ENCODE results near the gene PPM1G.
"Not testable (repeated sequence)": the region's sequence is repeated elsewhere in the genome, so short reads cannot be mapped to it uniquely, and the experiment has no call there.

Gene PPM1G

DNA sequence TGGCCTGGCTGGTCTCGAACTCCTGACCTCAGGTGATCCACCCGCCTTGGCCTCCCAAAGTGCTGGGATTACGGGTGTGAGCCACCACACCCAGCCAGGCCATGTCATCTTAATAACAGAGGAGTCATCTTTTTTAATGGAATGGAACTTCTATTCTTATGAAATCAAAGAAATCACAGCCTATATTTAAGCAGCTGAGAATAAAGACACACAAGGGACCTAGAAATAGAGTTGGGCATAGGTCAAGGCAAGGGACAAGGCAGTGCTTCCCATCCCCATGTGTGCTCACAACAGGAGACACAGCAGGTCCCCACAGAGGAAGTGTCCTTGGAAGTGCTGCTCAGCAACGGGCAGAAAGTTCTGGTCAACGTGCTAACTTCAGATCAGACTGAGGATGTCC lies 35.8 kb downstream of the PPM1G start:
- DNase-seq, result no peak

DNA sequence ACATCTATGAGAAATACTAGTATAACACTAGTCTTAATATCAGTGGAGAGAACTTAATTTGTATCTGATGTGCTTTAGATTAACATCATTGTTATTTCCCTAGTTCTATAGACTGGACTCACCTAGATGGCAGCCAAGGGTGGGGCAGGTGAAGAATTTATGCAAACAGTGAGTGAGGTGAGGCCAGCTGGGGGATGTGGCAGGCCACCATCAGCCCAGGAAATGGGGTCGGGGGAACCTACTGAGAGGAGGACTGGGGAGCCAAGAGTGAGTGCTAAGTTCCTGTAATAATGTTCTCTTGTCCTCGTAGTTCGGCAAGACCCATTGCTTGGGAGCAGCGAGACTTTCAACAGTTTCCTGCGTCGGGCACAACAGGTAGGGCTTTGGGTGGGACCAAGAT lies 36.5 kb downstream of the PPM1G start:
- no peak for DNase-seq

DNA sequence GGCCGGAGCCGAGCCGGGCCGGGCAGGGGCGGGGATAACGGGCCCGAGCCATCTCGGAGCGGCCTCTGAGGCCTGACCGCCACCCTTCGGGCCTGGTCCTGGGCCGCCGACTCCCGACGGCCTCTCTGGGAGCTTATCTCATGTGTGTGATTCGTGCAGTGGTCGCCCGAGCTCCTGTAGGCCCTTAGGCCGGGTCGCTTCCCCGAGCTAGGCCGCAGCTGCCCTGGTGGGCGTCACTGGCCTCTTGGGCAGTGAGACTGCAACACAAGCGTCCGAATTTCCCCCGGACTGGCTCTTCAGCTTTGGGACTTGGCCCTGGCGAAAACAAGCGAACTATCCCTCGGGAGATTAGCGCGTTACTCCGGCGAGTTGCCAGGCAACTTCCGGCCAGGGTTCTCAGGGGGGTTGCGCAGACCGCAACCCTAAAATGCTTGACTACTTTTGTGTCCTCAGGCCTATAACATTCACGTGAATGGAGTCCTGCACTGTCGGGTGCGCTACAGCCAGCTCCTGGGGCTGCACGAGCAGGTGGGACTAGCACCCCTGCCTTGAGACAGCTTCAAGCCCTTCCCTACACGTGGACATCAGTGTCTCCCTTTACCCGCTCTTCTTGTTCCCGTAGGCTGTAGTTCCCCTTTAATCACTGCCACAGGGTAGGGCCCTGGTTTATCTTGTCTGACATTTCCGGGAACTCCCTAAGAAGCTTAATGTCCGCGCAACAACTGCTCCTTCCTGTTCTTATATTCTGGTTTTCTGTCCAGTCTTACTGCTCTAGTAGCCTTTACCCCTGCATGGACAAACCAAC lies 38.4 kb downstream of the PPM1G start:
- no peak for DNase-seq

DNA sequence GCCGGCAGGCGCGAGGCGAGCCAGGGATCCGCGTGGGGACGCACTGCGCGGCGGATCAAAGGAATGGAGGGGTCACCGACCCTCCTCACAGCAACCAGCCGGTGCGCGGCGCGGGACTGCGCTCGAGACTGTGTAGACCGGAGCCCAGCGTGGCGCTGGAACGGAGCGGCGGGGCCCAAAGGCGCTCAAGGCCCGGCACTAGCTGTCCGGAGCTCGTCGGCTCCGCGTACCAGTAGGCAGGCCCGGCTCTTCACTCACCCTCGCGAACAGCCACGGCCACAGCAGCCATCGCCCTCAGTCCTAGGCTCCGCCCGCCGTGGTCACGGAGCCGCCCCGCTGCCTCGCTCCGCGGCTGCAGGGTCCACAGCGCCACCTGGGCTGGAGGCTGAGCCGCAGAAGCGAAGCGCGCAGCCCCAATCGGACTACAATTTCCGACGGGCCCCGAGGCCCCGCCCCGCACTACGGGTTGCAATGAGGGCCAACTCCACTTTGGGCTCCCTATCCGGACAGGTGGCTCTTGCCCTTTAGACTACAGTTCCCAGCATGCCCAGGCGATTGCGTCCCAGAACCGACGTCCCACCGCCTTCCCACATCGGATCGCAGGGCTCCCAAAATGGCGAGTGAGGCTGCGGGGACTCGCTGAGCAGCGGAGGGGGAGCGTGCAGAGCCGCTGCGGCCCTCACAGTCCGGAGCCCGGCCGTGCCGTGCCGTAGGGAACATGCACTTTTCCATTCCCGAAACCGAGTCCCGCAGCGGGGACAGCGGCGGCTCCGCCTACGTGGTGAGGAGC lies 39.2 kb downstream of the PPM1G start, which contains the start of the genes EIF2B4 and SNX17:
Gene EIF2B4, minus strand, starts transcription at position 313 of the 790 bp plus-strand sequence. Its CDS starts 24 bp downstream, at position 289.
Gene SNX17, plus strand, starts transcription at position 591 of the 790 bp plus-strand sequence. Its CDS starts 128 bp downstream, at position 719.
- DNase-seq, result peak; percentile 95

DNA sequence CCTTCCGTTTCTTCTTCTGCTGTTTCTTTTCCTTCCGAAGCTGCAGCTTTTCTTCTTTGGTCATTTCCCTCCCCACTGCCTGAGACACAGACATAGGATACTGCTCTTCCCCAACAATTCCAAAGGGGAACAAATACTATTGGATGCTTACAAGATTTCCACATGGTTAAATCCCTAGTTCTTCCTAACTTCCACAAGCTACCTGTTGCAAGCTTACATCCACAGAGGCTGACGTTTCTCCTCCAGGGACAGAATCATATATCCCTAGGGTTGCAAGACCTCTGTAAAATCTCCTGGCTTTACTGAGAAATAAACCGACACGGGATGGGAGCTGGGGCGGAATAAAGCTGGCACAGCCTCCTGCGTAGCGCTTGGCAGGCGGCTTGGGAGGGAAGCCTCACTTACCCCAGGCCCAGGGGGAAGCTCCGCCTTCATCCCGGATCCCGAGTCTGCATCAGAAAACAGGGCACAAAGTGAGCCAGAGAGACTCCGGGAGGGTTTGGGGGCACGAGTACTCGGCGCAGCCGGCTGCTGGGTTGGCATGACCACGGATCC lies 39.8 kb downstream of the PPM1G start:
- peak; percentile 36 for DNase-seq

DNA sequence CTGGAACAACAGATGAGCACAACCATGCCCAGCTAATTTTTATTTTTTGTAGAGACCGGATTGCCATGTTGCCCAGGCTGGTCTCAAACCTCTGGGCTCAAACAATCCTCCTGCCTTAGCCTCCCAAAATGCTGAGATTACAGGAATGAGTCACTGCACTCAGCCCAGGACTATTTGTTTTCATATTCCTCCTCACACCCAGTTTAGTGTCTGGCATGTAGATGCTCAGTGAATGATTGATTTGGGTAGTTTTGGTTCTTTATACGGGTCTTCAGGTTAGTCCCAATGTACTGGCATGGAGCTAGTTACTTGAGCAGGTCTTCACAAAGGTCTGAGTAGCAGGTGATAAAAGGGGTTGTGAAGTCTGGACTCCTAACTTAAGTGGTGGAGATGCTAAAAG lies 45.5 kb downstream of the PPM1G start:
- no peak for DNase-seq

DNA sequence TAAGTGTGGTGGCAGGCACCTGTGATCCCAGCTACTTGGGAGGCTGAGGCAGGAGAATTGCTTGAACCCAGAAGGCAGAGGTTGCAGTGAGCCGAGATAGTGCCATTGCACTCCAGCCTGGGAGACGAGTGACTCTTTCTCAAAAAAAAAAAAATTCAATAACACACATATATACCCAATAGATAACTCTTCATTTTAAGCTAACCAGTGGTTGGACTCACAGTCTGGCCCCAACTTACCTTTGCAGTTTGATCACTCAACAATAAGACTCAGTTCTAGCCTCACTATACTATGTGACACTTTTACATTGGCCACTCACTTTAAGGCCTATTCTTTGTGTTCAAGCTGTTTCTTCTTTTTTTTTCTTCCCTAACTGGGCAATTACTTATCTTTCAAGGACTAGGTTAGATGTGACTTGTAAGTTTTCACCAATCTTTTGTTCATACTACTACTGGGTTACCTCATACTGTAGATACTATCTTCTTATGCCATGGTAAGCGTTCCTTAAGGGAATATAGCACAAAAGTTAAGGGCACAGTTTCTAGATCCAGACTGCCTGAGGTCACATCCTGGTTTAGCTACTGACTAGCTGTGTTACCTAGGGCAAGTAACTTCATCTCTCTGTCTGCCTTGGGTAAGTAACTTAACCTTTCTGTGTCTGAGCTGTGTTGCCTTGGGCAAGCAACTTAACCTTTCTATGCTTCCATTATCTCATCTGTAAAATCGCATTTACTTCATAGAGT lies 46.5 kb downstream of the PPM1G start:
- no peak for DNase-seq

DNA sequence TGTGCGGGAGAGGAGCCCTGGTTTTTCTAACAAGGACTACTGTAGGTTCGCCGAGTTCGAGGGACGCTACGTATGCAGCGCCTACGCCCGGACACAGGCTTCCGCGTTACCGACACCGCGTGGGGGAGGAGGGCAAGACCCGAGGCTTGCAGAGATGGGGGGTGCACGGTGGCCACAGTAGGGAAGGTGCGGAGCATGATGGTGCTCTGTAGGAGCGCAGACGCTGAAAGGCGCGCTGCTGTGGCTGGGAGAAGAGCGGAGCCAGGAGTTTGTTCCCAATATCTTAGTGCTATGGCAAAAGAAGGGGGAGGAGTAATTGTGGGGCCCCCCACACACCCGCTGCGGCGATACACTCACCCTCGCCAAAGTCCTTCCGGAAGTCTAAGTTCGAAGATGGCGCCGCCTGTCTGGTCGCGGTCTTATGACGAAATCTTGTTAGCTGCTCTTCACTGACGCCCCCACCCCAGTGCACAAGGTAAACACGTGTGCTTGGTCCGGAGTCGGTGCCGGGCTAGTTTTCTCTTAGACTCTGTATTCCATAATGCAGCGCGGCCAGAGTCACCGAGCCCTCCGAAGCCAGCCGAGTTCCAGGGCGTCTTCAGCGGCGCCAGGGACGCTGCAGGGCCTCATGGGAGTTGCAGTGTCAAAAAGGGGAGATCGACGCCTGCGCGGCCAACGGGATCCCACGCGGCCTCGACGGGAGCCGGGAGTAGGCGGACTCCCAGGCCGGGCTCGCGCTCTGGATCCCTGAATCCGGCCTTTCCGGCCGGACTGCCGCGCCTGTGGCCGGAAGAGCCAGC lies 52.8 kb downstream of the PPM1G start, which contains the start of gene GTF3C2:
Gene GTF3C2, minus strand, starts transcription at position 383 of the 800 bp plus-strand sequence. CDS start 13,210 bp downstream, outside the sequence.
- DNase-seq, result peak; percentile 94

DNA sequence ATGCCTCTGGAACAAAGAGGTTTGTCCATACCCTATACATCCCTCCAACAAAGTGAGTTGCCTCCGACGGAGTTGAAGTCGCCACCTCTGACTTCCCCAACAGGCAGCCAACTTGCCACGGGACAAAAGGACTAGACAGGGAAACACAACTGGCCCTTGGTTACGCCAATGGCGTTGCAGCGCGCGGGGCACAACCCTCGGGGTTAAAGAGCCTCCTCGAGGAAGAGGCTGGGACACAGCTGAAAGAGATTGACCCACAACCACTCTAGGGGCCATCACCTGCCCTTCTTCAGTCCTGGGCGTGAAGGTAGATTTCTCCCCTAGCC lies 53.4 kb downstream of the PPM1G start:
- DNase-seq, result no peak

DNA sequence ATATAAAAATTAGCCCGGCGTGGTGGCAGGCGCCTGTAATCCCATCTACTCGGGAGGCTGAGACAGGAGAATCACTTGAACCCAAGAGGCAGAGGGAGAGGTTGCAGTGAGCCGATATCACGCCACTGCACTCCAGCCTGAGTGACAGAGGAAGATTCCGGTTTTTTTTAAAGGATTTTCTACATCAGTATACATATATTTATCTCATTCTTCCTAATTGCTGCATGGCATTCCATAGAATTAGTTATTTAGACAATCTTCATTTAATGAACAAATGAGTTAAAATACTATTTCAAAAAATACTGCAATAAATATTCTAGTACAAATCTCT lies 54.8 kb downstream of the PPM1G start:
- no peak for DNase-seq

DNA sequence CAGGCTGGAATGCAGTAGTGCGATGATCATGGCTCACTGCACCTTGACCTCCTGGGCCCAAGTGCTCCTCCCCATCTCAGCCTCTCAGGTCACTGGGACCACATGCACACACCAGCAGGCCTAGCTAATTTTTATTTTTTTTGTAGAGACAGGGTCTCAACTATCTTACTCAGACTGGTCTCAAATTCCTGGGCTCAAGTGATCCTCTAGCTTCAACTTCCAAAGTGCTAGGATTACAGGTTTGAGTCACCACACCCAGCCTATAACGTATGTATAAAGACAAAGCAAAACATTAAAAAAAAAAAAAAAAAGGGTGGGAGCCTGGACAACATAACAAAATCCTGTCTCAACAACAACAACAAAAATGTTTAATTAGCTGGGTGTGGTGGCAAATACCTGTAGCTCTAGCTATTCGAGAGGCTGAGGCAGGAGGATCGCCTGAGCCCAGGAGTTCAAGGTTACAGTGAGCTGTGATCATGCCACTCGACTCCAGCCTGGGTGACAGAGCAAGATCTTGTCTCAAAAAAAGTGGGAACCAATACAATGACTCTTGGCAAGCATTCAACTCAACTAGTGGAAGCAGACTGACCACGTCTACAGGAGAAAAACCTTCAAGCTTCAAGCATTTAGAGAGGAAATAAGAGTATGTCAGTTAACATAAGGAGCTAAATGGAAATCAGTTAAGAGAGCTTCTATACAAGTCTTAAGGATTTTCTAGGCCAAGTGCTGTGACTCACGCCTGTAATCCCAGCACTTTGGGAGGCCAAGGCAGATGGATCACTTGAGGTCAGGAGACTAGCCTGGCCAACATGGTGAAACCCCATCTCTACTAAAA lies 55.4 kb downstream of the PPM1G start:
- DNase-seq, result no peak

DNA sequence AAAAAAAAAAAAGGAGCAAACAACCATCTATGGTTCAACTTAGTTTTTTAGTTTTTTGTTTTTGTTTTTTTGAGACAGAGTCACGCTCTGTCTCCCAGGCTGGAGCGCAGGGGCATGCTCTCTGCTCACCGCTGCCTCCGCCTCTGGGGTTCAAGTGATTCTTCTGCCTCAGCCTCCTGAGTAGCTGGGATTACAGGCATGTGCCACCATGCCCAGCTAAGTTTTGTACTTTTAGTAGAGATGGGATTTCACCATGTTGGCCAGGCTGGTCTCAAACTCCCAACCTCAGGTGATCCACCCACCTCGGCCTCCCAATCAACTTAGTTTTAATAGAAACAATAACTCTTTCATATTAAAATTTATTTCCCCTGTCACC lies 56.0 kb downstream of the PPM1G start:
- DNase-seq, result not testable (repeated sequence)

DNA sequence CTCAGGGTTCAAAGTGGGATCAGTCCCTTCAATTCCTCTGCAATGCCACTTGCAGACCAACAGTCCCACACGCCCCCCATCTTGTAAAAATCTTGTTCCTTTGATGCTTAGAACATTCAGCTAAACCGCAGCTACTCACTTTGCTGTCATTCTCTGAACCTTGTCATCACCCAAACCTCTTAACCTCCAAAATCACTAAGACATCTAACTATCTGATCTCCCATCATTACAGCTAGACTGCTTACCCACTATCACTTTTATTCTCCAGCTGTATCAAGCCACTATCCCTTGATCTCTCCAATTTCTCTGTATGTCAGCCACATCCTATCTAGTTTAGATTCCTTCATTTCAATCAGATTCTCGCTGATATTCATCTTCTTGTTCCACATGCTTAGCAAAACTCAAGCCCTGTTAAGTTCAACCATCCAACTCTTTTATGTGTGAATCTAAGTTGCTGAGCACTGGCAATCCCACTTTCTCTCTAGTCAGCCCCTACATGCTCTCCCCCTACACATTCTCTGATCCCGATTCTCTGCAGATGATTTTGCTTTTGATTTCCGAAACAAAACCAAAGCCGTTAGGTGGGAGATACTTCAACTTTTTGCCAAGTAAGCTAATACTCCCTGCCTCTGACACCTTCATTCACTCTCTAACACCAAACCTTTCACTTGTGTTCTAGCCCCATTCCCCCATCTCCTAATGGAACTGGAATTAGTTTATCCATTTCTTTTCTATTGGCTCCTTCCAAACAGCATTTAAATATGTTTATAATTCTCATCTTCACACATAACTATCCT lies 57.4 kb downstream of the PPM1G start:
- no peak for DNase-seq

DNA sequence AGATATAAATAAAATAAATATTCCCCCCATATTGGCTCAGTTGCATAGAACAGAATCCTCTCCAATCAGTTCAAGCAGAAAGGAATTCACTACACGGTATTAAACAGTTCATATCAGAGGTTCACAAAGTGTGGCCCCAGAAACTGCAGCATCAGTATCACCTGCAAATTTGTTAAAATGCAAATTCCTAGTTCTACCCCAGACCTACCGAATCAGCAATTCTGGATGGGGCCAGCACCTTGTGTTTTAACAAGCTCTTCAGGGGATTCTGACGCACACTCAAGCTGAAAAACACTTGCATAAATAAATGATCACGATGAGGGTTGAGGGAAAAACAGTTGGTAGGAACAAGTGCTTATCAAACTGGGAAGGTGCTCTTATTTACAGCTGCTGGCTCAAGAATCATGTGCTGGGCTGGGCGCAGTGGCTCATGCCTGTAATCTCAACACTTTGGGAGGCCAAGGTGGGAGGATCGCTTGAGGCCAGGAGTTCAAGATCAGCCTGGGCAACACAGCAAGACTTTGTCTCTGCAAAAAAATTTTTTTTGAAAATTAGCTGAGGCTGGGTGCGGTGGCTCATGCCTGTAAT lies 59.2 kb downstream of the PPM1G start:
- no peak for DNase-seq

DNA sequence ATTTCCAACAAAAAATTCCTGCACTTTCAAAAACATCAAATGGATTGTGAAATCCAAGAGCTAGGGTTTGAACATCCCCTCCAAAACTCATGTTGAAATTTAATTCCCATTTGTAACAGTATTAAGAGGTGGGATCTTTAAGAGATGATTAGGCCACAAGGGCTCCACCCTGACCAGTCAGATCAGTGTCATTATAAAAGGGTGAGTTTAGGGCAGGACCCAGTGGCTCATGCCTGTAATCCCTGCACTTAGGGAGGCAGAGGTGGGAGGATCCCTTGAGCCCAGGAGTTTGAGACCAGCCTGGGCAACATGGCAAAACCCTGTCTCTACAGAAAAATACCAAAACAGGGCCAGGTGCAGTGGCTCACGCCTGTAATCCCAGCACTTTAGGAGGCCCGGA lies 61.8 kb downstream of the PPM1G start:
- DNase-seq, result no peak

DNA sequence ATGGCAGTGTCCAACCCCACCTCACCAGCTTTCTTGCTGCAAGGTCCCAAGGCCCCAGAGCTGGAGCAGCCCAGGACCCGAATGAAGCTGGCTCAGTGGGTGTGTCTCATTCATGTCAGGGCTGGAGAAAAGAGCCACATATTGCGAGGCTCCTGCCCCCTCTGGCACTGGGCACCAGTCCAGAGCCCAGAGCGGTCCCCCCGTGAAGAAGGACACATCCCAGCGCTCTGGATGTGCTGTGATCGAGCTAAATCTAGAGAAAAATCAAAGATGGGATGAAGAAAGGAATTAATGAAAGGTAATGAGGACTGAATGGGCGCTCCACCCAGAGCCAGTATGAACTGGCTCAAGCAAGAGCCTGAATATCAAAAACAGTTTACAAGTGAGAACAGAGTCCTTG lies 73.2 kb downstream of the PPM1G start:
- DNase-seq, result no peak

DNA sequence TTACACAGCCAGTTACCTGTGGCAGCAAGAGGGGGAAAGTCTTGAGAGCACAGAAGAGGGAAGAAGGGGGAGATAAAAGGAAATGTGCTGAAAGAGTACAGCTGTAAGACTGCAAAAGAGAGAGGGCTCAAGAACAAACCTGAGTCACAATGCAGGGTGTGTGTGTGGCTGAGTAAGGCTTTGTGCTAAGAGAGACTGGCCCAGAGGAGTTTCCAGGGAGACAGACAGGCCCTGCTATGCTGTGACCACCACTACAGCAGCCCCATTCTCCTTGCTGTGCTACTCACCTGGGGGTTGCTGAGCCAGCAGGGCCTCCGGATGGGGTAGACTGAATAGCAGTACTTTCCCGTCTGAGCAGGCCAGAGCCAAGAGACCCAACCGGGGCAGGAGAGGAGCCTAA lies 74.1 kb downstream of the PPM1G start:
- no peak for DNase-seq

All from NCI-H1048 (cell line).